ENCODE results near the gene KRT77.

Gene KRT77

DNA sequence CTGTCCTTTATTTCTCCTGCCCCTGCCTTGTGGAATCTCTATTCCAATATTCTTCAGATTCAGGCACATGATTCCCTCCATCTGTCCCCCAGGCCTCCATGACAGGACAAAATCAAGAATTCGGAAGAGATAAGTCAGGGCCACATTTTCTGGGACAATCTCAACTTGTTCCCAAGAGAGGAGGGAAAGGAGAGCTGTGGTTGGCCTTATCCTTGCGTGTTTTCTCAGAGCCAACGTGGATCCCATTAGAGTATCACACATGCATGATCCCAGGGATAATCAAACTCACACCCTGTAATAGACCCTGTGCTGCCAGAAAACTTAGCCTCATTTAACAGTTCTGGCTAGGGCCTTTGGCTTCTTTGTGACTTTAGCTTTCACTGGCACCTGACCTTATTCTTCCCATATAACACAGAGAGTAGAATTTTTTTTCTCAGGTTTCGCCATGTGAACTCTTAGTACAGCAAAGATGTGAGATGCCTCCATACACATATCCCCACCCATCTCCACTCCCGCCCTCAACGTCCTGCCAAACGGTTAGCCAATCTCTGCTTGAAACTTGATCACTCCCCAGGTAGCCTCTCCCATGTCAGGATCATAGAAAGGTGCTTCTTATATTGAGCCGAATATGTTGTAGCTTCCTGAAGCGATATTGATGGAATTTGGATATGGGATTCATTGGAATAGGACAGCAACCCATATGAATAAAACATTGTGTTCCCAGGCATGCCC lies 16.4 kb downstream of the KRT77 start:
- no peak for DNase-seq (ENCODE audit: low read depth)
- TF ChIP-seq, protein P1, sequence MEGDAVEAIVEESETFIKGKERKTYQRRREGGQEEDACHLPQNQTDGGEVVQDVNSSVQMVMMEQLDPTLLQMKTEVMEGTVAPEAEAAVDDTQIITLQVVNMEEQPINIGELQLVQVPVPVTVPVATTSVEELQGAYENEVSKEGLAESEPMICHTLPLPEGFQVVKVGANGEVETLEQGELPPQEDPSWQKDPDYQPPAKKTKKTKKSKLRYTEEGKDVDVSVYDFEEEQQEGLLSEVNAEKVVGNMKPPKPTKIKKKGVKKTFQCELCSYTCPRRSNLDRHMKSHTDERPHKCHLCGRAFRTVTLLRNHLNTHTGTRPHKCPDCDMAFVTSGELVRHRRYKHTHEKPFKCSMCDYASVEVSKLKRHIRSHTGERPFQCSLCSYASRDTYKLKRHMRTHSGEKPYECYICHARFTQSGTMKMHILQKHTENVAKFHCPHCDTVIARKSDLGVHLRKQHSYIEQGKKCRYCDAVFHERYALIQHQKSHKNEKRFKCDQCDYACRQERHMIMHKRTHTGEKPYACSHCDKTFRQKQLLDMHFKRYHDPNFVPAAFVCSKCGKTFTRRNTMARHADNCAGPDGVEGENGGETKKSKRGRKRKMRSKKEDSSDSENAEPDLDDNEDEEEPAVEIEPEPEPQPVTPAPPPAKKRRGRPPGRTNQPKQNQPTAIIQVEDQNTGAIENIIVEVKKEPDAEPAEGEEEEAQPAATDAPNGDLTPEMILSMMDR (conservative IDR thresholded peaks at IDR 0.05; ENCODE audit: control insufficient read depth, insufficient read depth, low read depth, low read length) = no peak
- H3K4me3 ChIP-seq (ENCODE audit: control insufficient read depth, low read depth, low read length) = no peak overlapping the region

DNA sequence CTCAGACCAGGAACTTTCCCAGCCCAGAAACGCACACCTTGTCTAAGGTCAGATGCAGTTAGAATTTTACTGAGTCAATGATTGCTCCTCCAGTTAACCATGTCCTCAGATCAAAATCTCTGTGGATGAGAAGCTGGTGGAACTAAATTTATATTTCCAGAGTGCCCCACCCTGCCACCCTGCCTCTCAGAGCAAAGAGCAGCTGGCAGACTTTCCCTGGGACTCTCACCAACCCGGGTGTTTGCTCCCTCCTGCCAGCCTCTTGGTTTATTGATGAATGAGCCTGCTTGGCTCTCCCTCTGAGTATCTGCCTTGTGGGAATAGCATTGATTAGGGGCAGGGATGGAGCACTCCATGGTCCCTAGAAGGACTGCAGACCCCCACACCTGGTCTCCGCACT lies 17.3 kb downstream of the KRT77 start:
- no peak for DNase-seq (ENCODE audit: low read depth)
- TF ChIP-seq, protein P1 (conservative IDR thresholded peaks at IDR 0.05; ENCODE audit: control insufficient read depth, insufficient read depth, low read depth, low read length) = no peak
- no peak overlapping the region for H3K4me3 ChIP-seq (ENCODE audit: control insufficient read depth, low read depth, low read length)

DNA sequence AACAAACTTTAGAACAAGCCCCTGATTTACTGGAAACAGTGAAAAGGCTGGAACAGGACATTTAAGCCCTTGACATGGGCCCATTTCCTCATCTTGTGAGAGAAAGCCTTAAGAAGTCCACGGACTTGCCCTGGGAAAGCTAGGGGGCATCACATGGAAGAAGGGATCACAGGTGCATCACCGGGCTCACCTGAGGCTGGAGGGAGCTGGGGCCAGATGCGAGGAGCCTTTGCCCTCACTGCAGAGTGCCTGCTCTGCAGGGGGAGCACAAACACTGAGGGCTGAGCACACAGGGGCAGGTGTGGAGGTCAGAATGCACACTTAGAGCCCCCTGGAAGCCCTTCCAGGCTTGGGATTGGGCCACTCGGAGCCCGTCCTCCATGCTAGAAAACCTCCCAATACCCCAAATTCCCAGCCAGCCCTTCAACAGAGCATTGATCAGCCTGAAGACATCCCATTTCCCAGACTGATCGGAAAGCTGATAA lies 17.9 kb downstream of the KRT77 start:
- TF ChIP-seq, protein P1 (conservative IDR thresholded peaks at IDR 0.05; ENCODE audit: control insufficient read depth, insufficient read depth, low read depth, low read length) = no peak
- no peak overlapping the region for H3K4me3 ChIP-seq (ENCODE audit: control insufficient read depth, low read depth, low read length)

DNA sequence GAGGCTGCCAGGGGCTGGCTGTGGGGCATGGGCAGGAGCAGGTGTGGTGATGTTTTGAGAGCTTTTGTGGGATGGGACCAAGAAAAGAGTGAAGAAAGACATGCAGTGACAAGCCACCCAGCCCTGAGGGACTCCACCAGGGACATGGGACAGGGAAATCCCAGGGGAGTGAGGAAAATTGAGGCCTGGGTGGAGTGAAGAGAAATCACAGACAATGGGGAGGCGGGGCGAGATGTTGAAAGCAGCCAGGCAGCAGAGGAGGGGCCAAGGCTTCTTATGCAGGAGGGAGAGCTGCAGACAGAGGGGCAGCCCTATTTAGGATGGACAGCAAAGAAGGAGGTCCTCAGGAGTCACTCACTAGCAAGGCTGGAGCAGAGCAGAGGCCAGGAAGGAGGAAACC lies 18.9 kb downstream of the KRT77 start:
- TF ChIP-seq, protein P1 (conservative IDR thresholded peaks at IDR 0.05; ENCODE audit: control insufficient read depth, insufficient read depth, low read depth, low read length) = no peak
- DNase-seq (ENCODE audit: low read depth) = no peak
- H3K4me3 ChIP-seq (ENCODE audit: control insufficient read depth, low read depth, low read length) = no peak overlapping the region

More for the DNA sequence above, 17.9 kb downstream of the KRT77 start:
- no peak for DNase-seq (ENCODE audit: low read depth)

DNA sequence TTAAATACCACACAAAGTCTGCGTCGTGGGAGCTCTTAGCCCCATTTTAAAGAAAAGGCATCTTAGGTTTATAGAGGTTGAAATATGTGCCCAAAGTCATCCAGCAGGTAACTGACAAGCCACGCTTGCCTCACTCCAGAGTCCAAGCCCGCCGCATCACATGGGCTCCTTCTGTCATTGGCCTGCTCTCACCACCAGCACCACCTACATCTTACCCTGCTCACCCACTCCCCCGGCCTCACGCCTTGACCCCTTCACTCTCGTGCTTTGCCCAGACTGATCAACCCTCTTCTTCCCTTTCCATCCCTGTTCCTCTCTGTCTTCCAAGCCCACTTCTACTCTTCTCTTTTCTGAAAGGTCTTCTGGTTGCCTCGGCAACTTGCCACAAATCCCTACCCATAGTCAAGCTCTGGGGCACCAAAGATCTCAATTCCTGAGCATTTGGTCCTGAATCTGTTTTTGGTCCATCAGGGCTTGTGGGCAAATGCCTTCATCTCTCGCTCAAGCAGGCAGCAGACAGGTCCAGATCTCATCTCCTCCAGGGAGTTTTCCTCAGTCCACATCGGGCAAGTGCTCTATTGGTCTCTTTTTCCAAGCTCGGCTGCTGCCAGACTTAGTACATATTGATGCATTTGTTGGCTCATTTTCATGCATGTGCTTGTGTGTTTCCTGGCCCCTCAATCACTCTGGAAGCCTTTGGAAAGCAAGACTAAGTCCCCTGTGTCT lies 19.6 kb downstream of the KRT77 start:
- TF ChIP-seq, protein P1 (conservative IDR thresholded peaks at IDR 0.05; ENCODE audit: control insufficient read depth, insufficient read depth, low read depth, low read length) = no peak
- H3K4me3 ChIP-seq (ENCODE audit: control insufficient read depth, low read depth, low read length) = no peak overlapping the region
- no peak for DNase-seq (ENCODE audit: low read depth)

DNA sequence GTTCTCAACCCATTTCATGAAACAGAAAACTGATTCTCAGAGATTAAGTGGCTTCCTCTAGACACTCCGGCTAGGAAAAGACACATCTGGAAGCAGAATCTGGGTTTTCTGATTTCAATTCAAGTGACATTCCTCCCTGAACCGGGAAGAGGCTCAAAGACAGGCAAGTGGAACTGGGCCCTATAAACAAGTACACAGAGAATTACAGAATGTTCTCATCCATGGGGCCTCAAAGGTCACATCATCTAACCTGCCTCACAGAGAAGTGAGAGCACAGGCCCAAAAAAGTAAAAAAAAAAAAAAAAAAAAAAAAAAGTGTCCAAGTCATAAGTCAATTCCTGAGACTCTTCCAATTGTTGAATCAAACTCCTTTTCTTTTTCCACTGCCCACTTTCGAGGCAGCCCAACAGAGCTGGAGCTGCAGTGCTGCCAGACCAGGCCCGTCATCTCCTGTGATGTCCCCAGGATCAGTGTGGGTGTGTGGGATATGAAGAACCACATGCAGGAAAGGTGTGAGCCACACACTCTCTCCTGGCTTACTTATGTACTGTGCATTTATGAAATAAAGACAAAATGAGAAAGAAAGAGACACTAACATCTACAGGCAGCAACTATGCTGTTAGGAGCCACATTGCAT lies 20.3 kb downstream of the KRT77 start:
- DNase-seq (ENCODE audit: low read depth) = no peak
- TF ChIP-seq, protein P1 (conservative IDR thresholded peaks at IDR 0.05; ENCODE audit: control insufficient read depth, insufficient read depth, low read depth, low read length) = no peak
- H3K4me3 ChIP-seq (ENCODE audit: control insufficient read depth, low read depth, low read length) = no peak overlapping the region

All from fibroblast of mammary gland (primary cell).